NCI-H187 (cell line): ENCODE measurements around the gene NXNL1.

Experiments used
- DNase-seq, 2 experiments: peaks; one replicate each; lab custom pipeline; 2025; lab: John Stamatoyannopoulos, UW

NXNL1 gene

DNA sequence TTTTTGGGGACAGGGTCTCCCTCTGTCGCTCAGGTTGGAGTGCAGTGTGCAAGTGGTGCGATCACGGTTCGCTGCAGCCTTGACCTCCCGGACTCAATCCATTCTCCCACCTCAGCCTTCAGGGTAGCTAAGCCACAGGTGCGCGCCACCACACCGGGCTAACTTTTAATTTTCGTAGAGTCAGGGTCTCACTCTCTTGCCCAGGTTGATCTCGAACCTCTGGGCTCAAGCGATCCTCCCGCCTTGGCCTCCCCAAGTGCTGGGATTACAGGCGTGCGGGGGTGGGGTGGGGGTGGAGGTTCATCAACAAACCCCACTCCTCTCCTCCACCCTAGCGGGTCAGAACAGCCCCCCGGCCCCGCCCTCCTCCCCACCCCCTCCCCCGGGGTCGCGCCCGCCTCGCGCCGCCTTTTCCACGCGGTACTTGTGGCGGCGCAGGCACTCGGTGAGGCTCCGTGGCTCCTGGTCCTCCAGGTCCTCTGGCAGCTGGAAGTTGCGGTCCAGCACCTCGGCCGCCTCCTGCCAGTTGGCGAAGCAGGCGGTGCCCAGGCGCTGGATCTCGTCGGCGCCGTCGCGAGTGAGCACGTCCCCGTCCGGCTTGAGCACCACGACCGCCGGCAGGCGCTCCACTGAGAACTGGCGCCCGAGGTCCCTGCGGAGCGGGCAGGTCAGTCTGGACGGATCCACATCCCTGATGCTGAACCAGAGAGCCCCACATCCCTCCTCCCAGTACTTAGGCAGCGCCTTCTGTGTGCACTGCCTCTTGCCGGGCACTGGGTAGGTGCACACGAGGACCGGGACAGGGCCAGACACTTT, 5.2 kb downstream of the NXNL1 start:
- no peak for DNase-seq

DNA sequence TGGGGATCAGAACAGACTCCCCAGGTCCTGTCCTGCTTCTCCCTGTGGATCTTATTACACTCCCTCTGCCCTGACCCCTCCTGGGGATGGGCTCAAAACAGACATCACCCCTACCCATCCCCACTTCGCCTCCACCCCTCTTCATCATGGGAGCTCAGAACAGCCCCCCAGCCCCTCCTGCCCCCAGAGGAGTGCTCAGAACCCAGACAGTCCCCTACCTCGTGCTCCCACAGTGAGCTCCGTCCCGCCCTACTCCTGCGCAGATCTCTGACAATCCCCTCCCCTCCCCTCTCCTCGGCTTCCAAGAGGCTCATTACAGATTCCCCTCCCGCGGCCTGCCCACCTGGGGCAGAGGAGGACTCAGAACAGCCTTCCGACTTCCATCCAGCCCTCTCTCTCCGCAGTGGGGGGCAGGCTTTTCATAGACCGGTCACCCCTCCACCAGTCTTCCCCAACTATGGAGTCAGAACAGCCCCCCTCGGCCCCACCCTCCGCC, 6.1 kb downstream of the NXNL1 start:
- no peak for DNase-seq

DNA sequence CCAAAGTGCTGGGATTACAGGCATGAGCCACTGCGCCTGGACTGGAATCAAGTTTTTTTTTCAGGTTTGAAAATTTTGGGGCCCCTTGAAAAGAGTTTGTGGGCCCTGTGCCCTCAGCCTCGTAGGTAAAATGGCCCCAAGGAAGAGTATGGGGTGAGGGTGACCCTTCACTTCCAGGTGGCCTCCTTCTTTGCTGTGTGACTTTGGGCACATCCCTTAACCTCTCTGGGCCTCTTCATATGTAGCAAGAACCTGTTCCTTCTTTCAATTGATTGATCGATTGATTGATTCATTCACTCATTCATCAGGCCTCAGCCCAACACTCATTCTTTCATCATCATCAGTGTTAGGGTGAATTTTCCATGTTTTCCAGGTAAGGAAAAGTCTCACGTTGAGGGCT, 8.9 kb downstream of the NXNL1 start:
- no peak for DNase-seq

DNA sequence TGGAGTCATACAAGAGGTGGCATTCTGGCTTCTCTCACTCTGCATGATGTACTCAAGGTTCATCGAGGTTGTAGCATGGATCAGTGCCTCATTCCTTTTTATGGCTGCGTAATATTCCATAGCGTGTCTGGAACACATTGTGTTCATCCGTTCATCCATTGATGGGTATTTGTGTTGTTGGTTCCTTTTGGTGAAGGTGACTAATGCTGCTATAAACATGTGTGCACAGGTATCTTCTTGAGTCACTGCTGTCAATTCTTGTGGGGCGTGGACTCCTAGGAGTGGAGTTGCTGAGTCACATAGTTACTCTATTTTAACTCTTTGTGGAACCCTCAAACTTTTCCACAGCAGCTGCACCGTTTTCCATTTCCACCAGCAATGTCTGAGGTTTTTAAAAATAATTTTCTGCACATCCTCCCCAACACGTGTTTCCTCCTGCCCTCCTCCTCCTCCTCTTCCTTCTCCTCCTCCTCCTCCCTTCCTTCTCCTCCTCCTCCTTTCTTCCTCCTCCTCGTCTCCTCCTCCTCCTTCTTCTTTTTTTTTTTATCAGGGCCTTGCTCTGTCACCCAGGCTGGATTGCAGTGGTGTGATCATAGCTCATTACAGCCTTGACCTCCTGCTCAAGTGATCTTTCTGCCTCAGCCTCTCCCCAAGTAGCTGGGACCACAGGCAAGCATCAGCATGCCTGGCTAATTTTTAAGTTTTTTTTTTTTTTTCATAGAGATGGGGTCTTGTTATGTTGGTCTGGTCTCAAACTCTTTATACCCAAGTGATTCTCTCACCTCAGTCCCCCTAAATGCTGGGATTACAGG, 10.3 kb downstream of the NXNL1 start:
- DNase-seq: no peak

DNA sequence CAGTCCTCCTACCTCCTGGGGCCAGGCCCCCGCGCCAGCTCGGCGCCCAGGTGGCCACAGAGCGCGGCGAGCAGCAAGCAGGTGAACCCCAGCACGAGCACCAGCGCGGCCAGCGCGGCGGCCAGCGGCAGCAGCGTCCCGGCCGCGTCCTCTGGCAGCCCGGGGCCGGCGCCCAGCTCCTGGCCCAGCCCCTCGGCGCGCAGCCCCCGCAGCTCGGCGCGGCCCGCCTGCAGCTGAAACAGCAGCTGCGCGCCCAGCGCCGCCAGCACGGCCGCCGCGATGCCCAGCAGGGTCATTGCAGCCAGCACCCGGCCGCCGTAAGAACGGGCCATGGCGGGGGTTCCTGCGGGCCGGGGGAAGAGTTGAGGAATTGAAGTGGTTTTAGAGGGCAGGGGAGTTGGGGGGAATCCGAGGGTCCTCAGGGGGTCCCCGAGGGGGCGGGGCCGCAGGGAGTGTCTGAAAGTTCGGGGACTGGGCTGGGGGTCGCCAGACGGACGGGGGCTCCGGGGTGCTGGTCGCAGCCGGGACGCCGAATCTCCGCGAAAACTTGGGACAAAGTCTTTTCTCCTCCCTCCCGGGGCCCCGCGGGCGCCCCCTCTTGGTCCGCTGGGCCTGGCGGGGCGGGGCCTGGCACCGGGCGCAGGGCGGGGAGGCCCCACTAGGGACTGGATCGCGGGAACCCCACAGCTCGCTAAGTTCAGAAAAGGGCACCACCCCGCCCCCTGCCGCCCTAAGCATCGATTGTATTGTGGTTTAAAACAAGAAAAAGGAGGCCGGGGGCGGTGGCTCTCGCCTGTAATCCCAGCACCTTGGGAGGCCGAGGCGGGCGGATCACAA, 12.4 kb downstream of the NXNL1 start, which contains the start of gene TMEM221:
TMEM221 (minus strand) TSS at position 538 of the 837 bp plus-strand sequence; CDS start at position 332, 206 bp downstream.
- DNase-seq: no peak

DNA sequence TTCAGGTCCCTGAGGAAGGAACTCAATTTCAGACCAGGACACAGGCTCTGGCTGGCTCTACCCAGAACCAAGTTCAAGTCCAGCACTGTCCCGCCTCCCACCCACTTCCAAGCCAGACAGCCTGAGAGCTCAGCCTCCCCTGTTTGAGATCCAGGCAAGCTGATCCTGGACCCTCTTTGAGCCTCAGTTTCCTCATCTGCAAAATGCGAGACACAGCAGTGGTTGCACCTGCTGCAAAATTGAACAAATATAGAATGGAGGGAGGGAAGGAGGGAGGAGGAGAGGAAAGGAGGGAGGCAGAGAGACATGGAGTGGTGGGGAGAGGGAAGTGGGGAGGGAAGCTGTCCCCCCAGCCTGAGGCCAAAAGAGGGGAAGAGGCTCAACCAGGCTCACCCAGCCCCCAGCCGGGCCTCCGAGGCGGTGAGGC, 13.0 kb downstream of the NXNL1 start:
- no peak for DNase-seq

DNA sequence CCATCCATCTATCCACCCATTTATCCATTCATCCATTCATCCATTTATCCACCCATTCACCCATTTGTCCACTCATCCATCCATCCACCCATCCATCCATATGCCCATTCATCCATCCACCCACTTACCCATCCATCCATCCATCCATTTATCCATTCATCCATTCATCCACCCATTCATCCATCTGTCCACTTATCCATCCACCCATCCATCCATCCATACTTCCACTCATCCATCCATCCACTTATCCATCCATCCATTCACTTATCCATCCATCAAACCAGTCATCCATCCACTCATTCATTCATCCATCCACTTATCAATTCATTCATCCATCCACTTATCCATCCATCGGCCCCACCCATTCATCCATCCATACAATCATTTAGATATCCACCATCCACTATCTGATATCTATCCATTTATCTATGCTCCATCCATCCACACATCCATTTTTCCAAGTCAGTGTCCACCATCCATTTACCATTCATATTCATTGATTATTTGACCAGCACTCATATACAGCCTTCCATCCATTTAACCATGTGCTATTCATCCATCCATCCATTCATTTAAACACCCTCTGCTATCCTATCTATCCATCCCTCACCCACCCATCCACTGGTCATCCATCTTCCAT, 15.1 kb downstream of the NXNL1 start:
- no peak for DNase-seq

DNA sequence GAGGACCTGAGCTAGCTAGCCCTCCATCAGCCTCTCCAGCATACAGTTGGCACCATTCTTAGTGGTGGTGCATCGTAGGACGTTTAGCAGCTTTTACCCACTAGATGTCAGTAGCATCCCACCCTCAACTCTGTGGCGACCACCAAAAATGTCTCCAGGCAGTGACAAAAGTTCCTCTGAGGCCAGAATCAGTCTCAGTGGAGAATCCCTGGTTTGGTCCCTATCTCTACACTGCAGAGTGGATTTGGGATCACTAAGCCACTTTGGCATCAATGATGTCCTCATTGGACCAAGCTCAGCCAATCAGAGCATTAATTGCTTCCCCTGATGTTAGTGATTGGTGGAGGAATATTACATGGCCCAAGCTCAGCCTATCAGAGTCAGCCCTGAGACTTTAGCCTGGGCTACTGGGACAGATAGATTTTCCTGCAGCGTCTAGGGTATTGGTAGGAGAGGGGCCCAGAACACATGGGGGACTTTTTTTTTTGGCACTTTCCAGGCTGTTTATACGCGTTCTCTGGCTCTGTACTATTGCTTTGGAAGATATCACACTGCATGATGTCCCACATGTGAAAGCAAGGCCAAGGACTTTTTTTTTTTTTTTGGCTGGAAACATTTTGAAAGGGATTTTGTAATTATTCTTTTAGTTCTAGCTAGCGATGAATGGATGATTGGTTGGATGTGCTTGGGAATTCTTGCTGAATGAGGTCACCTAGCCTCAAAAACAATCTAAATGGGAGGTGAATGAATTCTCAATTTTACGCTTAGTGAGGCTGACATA, 19.3 kb downstream of the NXNL1 start:
- no peak for DNase-seq

DNA sequence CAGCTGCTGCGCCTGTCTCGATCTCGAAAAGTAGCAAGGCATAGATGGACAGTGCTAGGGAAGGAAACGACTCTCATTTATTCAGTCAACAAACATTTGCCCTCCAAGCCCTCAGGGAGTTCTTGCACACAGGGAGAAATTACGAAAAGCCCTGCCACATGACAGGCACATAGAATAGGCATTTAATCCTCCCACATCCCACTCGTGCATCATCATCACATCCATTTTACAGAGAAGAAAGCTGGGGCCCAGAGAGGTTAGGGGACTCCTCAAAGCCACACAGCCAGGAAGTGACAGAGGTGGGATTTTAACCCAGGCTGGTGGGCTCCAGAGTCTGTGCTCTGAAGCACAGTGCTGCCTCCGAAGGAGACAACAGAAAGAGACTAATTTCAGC, 23.9 kb downstream of the NXNL1 start:
- no peak for DNase-seq

DNA sequence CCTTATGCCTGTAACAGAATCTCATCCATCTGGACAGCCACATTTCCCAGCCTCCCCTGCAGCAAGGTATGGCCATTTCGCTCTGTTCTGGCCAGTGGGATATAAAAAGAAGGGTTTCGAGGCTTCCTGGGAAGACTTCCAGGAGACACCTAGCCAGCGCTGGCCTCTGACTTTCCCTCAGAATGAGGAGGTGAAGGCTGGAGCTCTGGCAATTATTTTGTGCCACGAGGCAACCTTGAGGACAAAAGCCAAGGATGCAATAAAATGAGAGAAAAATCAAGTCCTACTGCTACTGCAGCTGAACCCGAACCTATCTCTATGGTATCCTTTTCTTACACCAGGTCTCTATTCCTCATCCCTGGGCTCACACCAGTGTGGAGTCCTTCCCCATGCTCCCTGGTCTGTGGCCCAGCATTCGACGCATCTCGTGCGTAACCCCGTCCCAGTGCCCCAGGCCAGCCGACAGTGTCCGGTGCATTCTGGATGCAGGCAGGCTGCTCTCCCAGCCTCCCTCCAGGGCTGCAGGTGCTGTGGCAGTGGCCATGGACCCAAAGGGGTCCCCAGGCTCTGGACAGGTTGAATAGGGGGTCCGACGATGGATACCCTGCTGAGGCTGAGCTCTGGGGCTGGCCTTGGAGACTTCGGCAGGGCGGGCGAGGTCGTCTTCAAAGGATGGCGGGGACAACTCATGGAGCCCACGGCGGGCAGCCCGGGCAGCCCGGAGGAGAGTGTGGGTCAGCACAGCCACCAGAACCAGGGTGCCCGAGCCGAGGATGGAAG, 24.4 kb downstream of the NXNL1 start:
- DNase-seq: no peak

DNA sequence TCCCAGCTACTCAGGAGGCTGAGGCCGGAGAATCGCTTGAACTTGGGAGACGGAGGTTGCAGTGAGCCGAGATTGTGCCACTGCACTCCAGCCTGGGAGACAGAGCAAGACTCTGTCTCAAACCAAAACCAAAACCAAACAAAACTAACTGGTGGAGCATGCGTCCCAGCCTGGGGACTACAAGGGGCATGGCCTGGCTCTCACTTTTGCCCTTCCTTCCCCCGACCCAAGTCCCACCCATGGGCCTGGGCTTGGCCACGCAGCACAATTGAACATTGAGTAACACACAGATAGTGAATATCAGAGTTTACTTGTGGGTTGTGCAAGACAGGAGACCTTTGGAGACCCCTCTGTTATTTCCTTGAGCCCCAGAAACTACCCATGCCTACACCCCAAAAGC, 25.5 kb downstream of the NXNL1 start:
- DNase-seq: no peak

DNA sequence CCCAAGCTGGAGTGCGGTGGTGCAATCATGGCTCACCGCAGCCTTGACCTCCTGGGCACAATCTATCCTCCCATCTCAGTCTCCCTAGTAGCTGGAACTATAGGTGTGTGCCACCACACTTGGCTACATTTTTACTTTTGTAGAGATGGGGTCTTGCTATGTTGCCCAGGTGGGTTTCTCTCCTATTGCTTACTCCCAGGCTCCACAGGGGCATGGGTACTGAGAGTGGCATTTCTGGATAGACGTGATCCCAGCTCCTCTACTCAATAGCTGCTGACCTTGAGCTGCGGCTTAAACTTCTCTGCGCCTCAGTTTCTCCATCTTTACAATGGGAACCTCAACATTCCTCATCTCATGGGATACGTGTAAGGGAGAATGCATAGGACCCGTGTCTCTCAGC, 29.3 kb downstream of the NXNL1 start:
- no peak for DNase-seq

DNA sequence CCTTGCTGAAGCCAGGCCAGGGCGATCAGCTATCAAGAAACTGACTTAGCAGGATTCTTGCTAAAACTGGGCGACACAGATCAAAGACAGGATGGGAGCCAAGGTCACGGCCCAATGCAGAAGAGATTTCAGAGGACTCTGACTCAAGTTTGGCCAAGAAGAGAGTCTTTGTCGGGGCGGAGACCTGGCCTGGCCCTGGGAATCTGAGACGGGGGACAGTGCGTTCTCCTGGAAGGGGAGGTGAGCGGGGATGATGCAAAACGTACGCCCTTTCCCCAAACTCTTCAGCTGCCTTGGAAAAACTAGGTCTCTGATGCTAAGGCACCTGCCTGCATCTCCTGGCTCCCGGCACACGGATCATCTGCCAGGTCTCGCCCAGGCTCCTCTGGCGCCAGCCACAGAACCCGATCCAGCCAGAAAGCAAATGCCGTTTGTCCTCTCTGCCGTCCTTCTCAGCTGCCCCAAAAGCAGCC, 31.0 kb downstream of the NXNL1 start:
- DNase-seq: no peak

DNA sequence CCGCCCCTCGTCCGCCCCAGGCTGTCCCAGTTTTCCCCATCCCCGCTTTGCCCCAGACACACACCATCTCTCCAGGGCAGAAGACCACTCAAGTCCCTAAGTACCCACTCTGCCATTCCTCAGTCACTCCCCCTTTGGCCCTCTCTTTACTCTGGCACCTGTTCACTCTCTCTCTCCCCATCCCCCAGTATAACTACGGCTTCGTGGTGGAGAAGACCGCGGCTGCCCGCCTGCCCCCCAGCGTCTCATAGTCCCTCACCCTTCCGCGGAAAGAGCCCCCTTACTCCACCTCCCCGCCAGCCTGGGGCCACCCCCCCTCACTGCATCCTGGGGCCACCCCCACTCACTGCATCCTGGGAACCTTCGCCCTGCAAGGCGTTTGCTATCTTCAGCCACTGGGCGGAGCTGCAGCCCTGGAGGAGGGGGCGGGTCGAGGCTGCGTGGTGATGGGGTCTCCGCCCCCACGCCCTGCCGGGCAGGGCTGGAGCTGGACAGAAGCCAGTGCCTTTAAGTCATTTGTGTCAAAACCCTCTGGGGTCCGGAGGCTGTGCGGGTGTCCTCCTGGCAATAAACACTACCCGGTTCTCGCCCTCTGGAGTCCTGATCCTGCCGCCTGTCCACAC, 35.9 kb downstream of the NXNL1 start:
- no peak for DNase-seq

DNA sequence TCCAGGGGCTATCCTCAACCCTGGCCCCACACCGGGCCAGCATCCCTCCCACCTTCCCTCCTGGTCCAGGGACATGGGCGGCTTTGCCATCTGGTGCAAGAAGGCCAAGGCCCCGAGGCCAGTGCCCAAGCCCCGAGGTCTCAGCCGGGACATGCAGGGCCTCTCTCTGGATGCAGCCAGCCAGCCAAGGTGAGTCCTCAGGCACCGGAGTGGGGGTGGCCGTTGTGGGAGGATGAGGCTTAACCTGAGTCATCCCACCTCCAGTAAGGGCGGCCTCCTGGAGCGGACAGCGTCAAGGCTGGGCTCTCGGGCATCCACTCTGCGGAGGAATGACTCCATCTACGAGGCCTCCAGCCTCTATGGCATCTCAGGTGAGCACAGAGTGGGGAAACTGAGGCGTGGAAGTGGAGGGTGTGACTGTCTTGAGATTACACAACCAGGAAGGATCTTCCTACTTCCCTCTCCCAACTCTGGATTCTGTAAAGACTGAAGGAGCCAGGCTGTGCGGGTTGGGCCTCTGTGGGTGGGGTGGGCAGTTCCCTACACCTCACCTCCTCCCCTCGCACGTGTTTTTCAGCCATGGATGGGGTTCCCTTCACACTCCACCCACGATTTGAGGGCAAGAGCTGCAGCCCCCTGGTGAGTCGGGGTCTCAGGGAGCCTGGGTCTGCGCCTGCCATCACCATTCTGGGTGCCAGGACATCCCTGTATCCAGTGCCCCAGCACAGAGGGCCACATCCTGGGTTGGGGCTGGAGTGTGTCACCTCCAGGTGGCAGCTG, 37.1 kb downstream of the NXNL1 start:
- no peak for DNase-seq

DNA sequence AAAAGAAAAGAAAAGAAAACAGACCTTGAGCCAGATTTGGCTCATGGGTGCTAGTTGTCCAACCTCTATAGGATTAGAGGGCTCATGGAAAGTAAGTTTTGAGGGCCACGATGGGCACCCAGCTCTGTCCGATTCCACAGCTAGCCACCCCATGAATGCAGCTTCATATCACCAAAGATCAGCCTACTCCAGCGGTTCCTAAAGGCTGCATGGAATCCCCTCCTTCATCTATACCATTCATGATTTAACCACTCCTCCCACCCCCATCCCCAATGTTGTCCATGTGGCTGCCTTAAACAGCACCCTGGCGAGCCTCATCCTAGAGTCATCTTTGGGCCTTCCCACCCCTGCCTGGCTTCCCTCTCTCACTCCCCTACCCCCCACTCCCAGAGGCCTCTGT, 38.8 kb downstream of the NXNL1 start:
- DNase-seq: no peak

DNA sequence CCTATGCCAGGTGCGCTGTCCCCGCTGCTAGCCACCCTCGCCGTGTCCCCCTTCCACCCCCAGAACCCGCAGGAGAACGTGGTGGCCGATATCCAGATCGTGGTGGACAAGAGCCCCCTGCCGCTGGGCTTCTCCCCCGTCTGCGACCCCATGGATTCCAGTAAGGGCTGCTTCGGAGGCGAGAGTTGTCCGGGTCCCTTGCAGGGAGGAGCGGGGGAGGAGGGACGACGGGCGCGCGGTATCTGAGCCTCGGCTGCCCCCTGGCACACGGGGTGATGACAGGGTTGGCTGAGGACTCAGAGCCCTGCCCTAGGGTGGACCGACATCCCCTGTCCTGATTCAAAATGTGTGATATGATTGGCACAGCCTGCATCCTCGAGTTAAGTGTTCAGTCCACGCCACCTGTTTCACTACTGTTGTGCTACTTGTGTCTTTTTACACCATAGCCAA, 40.2 kb downstream of the NXNL1 start:
- no peak for DNase-seq
